Vagina (tissue), 2 donors: ENCODE measurements around the gene SLC16A5. TPM values are rescaled to one million over a fixed set of nuclear protein-coding genes. Genes with fewer than 3 reads are reported as not detected.

ENCODE experiments used
- DNase-seq, 2 donors: peaks; one replicate each; pipeline ENCODE4 v3.0.0-alpha.2; 2017; ENCODE audit errors: extremely low spot score in 2 of 2
- H3K27ac ChIP-seq: fragments of 200-600 bp; sonication (generic); one replicate; pipeline ENCODE4 v1.5.1; 2019
- H3K27me3 ChIP-seq: fragments of 200-600 bp; sonication (generic); one replicate; pipeline ENCODE4 v1.5.1; 2019
- H3K36me3 ChIP-seq, 2 donors: fragments of 200-600 bp; sonication (generic); one replicate each; pipeline ENCODE4 v1.5.1; 2017 to 2019
- H3K4me1 ChIP-seq: fragments of 200-600 bp; sonication (generic); one replicate; pipeline ENCODE4 v1.5.1; 2019
- H3K4me3 ChIP-seq, 2 donors: fragments of 200-600 bp; sonication (generic); 1 replicate in 1 of 2; 2 replicates in 1 of 2; pipeline ENCODE4 v1.5.1; 2016 to 2019
- H3K9me3 ChIP-seq: fragments of 200-600 bp; sonication (generic); one replicate; pipeline ENCODE4 v1.5.1; 2019
- POLR2A ChIP-seq, 2 donors: fragments of 450-650 bp; IDR thresholded peaks; one replicate each; pipeline ENCODE4 v1.6.1; 2017; ENCODE audit warnings: antibody characterized with exemption in 2 of 2, mild to moderate bottlenecking in 2 of 2, moderate library complexity in 2 of 2
- POLR2AphosphoS5 ChIP-seq, 2 donors: sonication (generic); formaldehyde crosslinking; IDR thresholded peaks; one replicate each; pipeline ENCODE4 v1.9.0; 2017; ENCODE audit warnings: antibody characterized with exemption in 2 of 2, mild to moderate bottlenecking in 2 of 2, low read depth in 1 of 2; ENCODE audit not compliant: insufficient read depth in 1 of 2
- intact Hi-C: fragments of 100-400 bp; cut with DNase I; formaldehyde crosslinking; loops from one replicate; pipeline ENCODE4 v1.15.1; 2023
- total RNA-seq: library from RNA; depleted of rRNA; stranded (reverse); fragments of >200 nt; gene quantifications from one replicate; pipeline ENCODE4 v1.2.3, GENCODE V29; 2016
- TF ChIP-seq, protein P1 (sequence below), 3 experiments: fragments of 450-650 bp in 2 of 3; fragments of 200-600 bp in 1 of 3; sonication (generic) in 1 of 3; IDR thresholded peaks; one replicate each; pipeline ENCODE4 v1.5.1; 2017 to 2019; ENCODE audit warnings: antibody characterized with exemption in 3 of 3, mild to moderate bottlenecking in 2 of 3, moderate library complexity in 2 of 3

Gene SLC16A5
- total RNA-seq, 1 donor from 2014 or later, result 26.8 TPM

- Histone ChIP-seq H3K27ac (no peak overlapping the region), H3K4me1 (peaks cover 4% of the 10 kb centered on the region), H3K27me3 (no peaks in the 10 kb centered on the region), H3K4me3 (no peak overlapping the region), H3K36me3 (peaks cover 0 to 46% of the 10 kb centered on the region in 2 donors), H3K9me3 (no peaks in the 10 kb centered on the region)
- intact Hi-C loops, result no loop called here
- TF ChIP-seq, protein P1, sequence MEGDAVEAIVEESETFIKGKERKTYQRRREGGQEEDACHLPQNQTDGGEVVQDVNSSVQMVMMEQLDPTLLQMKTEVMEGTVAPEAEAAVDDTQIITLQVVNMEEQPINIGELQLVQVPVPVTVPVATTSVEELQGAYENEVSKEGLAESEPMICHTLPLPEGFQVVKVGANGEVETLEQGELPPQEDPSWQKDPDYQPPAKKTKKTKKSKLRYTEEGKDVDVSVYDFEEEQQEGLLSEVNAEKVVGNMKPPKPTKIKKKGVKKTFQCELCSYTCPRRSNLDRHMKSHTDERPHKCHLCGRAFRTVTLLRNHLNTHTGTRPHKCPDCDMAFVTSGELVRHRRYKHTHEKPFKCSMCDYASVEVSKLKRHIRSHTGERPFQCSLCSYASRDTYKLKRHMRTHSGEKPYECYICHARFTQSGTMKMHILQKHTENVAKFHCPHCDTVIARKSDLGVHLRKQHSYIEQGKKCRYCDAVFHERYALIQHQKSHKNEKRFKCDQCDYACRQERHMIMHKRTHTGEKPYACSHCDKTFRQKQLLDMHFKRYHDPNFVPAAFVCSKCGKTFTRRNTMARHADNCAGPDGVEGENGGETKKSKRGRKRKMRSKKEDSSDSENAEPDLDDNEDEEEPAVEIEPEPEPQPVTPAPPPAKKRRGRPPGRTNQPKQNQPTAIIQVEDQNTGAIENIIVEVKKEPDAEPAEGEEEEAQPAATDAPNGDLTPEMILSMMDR (IDR thresholded peaks at IDR 0.05), result no peak
- TF ChIP-seq POLR2AphosphoS5 (IDR thresholded peaks at IDR 0.05; ENCODE audit: insufficient read depth in 1 of 2, low read depth in 1 of 2) (no peak), POLR2A (IDR thresholded peaks at IDR 0.05) (no peak)
- DNase-seq, result no peak
Measured at GRCh38 chr17:75064460-75064859, 23.3 kb upstream of the SLC16A5 start.

DNA sequence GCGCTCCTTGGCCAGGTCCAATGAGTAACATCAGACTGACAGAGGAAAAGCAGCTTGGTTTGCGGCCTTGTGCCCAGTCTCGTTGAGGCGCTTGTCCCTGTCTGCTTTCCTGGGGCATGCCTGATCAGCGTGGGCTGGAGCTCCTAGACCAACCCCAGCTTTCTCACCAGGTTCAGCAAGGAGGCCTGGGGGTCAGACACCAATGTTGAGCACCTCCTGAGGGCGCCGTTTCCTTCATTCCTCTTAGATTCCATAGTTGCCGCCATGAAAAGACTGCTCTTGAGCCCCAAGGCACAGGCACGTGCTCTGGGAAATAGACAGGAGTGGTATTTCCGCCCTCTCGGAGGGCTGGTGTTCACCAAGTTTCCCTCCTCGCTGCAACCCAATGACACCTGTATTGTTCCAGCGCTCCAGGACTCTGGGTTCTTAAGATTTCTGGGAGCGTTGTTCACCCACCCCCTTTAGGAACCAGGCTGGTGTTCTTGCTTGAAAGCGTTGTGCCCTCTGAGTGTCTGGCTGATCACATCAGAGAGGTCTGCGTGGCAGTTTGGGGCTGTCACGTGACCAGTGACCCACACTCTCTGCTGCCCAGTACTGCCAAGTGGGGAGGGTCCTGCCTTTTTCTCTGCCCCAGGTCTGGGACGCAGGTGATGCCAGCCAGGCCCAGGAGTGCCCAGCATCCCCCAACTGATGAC is 22.7 kb upstream of the SLC16A5 start:
- Histone ChIP-seq H3K27ac (no peak overlapping the region), H3K4me3 (no peak overlapping the region), H3K27me3 (no peaks in the 10 kb centered on the region), H3K4me1 (no peaks in the 10 kb centered on the region), H3K9me3 (no peaks in the 10 kb centered on the region), H3K36me3 (peaks cover 0 to 41% of the 10 kb centered on the region in 2 donors)
- DNase-seq, result no peak
- intact Hi-C loops, result no loop called here
- no peak for TF ChIP-seq POLR2AphosphoS5 (IDR thresholded peaks at IDR 0.05; ENCODE audit: insufficient read depth in 1 of 2, low read depth in 1 of 2)
- TF ChIP-seq, protein P1 (IDR thresholded peaks at IDR 0.05), result no peak
- no peak for TF ChIP-seq POLR2A (IDR thresholded peaks at IDR 0.05)

GRCh38 chr17:75065562-75066151 is 22.1 kb upstream of the SLC16A5 start:
- intact Hi-C loops, result no loop called here
- no peaks in the 10 kb centered on the region for H3K9me3 ChIP-seq
- DNase-seq, result no peak
- TF ChIP-seq POLR2A (IDR thresholded peaks at IDR 0.05) (no peak), POLR2AphosphoS5 (IDR thresholded peaks at IDR 0.05; ENCODE audit: insufficient read depth in 1 of 2, low read depth in 1 of 2) (no peak)
- TF ChIP-seq, protein P1 (IDR thresholded peaks at IDR 0.05), result no peak
- H3K27me3 ChIP-seq, result no peaks in the 10 kb centered on the region
- no peak overlapping the region for H3K4me3 ChIP-seq
- H3K4me1 ChIP-seq, result no peaks in the 10 kb centered on the region
- no peak overlapping the region for H3K27ac ChIP-seq
- H3K36me3 ChIP-seq, result peaks cover 0 to 40% of the 10 kb centered on the region in 2 donors

DNA sequence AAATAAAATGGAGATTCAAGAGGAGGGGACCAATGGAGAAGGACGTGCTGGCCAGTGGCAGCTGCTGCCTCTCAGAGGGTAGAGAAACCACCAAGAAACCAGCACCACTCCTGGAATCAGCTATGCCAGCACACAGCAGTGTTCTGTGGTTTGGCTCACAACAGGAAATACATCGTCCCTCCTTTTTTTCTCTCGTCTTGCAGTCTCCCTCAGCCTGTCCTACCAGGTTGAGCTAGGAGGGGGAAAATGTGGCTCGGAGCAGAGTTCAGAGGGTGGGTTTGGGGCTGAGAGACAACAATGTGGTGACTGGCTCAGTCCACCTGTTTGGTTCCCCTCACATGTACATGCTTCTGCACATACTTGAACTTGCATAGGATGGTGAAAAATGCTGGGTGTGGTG is 19.9 kb upstream of the SLC16A5 start:
- no peaks in the 10 kb centered on the region for H3K4me1 ChIP-seq
- no peaks in the 10 kb centered on the region for H3K27me3 ChIP-seq
- H3K36me3 ChIP-seq, result peaks cover 0 to 23% of the 10 kb centered on the region in 2 donors
- intact Hi-C loops, result no loop called here
- no peak overlapping the region for H3K27ac ChIP-seq
- no peak overlapping the region for H3K4me3 ChIP-seq
- DNase-seq, result no peak
- no peaks in the 10 kb centered on the region for H3K9me3 ChIP-seq
- TF ChIP-seq POLR2AphosphoS5 (IDR thresholded peaks at IDR 0.05; ENCODE audit: insufficient read depth in 1 of 2, low read depth in 1 of 2) (no peak), POLR2A (IDR thresholded peaks at IDR 0.05) (no peak)
- TF ChIP-seq, protein P1 (IDR thresholded peaks at IDR 0.05), result no peak

- no peaks in the 10 kb centered on the region for H3K9me3 ChIP-seq
- no peak overlapping the region for H3K4me3 ChIP-seq
- H3K27me3 ChIP-seq, result no peaks in the 10 kb centered on the region
- H3K27ac ChIP-seq, result no peak overlapping the region
- no peak for DNase-seq
- H3K36me3 ChIP-seq, result peaks cover 0 to 14% of the 10 kb centered on the region in 2 donors
- peaks cover under 1% of the 10 kb centered on the region for H3K4me1 ChIP-seq
- intact Hi-C loops, result no loop called here
- TF ChIP-seq, protein P1 (IDR thresholded peaks at IDR 0.05), result no peak
- no peak for TF ChIP-seq POLR2AphosphoS5 (IDR thresholded peaks at IDR 0.05; ENCODE audit: insufficient read depth in 1 of 2, low read depth in 1 of 2)
- TF ChIP-seq POLR2A (IDR thresholded peaks at IDR 0.05), result no peak
Measured at GRCh38 chr17:75068750-75069149, 19.0 kb upstream of the SLC16A5 start.
